ENCODE measurements around the gene KCNJ15.

The KCNJ15 gene

GRCh38 chr21:38300141-38300578, 43.4 kb downstream of the KCNJ15 start:
- DNase-seq = no peak

GRCh38 chr21:38301321-38302214, 44.8 kb downstream of the KCNJ15 start:
- DNase-seq = no peak

GRCh38 chr21:38303300-38303699, 46.5 kb downstream of the KCNJ15 start:
- DNase-seq = no peak

GRCh38 chr21:38306433-38307141, 49.8 kb downstream of the KCNJ15 start:
- no peak for DNase-seq

- DNase-seq = no peak
Observed at GRCh38 chr21:38307771-38308531, 51.2 kb downstream of the KCNJ15 start.

GRCh38 chr21:38308532-38309119, 51.8 kb downstream of the KCNJ15 start:
- no peak for DNase-seq

GRCh38 chr21:38310646-38311485, 54.1 kb downstream of the KCNJ15 start:
- DNase-seq = no peak

GRCh38 chr21:38311765-38312164, 55.0 kb downstream of the KCNJ15 start:
- no peak for DNase-seq

GRCh38 chr21:38312822-38313221, 56.0 kb downstream of the KCNJ15 start:
- DNase-seq = no peak

GRCh38 chr21:38314558-38314957, 57.8 kb downstream of the KCNJ15 start:
- no peak for DNase-seq

GRCh38 chr21:38315122-38315521, 58.3 kb downstream of the KCNJ15 start:
- DNase-seq = no peak

GRCh38 chr21:38319781-38320180, 63.0 kb downstream of the KCNJ15 start:
- DNase-seq = no peak

GRCh38 chr21:38321568-38321967, 64.8 kb downstream of the KCNJ15 start:
- no peak for DNase-seq

- no peak for DNase-seq
Observed at GRCh38 chr21:38322311-38322950, 65.6 kb downstream of the KCNJ15 start.

- DNase-seq = peak; percentile 17
Observed at GRCh38 chr21:38323721-38324531, 67.1 kb downstream of the KCNJ15 start.

GRCh38 chr21:38325216-38325615, 68.4 kb downstream of the KCNJ15 start:
- no peak for DNase-seq

GRCh38 chr21:38325731-38326420, 69.1 kb downstream of the KCNJ15 start:
- DNase-seq = no peak

GRCh38 chr21:38326429-38326828, 69.6 kb downstream of the KCNJ15 start:
- DNase-seq = no peak

- no peak for DNase-seq
Observed at GRCh38 chr21:38326899-38327298, 70.1 kb downstream of the KCNJ15 start.

GRCh38 chr21:38327984-38328383, 71.2 kb downstream of the KCNJ15 start:
- no peak for DNase-seq

All from NCI-H1105 (cell line).